ENCODE data around the gene MPRIP. TPM values are rescaled to one million over a fixed set of nuclear protein-coding genes. Genes with fewer than 3 reads are reported as not detected.

Gene MPRIP, protein sequence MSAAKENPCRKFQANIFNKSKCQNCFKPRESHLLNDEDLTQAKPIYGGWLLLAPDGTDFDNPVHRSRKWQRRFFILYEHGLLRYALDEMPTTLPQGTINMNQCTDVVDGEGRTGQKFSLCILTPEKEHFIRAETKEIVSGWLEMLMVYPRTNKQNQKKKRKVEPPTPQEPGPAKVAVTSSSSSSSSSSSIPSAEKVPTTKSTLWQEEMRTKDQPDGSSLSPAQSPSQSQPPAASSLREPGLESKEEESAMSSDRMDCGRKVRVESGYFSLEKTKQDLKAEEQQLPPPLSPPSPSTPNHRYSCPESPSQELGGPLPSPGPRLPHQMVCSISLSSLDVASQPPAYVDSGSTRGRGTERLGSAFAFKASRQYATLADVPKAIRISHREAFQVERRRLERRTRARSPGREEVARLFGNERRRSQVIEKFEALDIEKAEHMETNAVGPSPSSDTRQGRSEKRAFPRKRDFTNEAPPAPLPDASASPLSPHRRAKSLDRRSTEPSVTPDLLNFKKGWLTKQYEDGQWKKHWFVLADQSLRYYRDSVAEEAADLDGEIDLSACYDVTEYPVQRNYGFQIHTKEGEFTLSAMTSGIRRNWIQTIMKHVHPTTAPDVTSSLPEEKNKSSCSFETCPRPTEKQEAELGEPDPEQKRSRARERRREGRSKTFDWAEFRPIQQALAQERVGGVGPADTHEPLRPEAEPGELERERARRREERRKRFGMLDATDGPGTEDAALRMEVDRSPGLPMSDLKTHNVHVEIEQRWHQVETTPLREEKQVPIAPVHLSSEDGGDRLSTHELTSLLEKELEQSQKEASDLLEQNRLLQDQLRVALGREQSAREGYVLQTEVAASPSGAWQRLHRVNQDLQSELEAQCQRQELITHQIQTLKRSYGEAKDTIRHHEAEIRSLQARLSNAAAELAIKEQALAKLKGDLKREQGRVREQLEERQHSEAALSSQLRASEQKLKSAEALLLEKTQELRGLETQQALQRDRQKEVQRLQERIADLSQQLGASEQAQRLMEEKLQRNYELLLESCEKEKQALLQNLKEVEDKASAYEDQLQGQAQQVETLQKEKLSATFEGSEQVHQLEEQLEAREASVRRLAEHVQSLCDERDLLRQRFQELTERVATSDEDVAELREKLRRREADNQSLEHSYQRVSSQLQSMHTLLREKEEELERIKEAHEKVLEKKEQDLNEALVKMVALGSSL (N-terminal part only)
- 260 TPM for total RNA-seq

DNA sequence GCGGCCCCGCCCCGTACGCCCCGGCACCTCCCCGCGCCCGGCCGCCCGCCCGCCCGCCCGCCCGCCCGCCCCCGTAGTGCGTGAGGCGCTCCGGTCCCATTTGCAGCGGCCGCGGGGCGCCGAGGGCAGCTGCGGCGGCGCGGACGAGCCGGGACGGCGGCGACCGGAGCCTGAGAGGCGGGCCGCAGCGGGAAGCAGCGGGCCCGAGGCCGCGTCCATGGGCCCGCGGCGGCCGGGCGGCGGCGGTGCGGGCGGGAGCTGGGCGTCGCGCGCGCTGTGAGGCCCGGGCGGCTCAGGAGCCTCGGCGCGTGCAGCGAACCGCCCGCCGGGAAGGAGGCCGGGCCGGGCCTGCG is at the start of gene MPRIP:
MPRIP (plus strand) TSS at position 74 of the 353 bp plus-strand sequence. CDS start 392 bp downstream, outside the sequence.

DNA sequence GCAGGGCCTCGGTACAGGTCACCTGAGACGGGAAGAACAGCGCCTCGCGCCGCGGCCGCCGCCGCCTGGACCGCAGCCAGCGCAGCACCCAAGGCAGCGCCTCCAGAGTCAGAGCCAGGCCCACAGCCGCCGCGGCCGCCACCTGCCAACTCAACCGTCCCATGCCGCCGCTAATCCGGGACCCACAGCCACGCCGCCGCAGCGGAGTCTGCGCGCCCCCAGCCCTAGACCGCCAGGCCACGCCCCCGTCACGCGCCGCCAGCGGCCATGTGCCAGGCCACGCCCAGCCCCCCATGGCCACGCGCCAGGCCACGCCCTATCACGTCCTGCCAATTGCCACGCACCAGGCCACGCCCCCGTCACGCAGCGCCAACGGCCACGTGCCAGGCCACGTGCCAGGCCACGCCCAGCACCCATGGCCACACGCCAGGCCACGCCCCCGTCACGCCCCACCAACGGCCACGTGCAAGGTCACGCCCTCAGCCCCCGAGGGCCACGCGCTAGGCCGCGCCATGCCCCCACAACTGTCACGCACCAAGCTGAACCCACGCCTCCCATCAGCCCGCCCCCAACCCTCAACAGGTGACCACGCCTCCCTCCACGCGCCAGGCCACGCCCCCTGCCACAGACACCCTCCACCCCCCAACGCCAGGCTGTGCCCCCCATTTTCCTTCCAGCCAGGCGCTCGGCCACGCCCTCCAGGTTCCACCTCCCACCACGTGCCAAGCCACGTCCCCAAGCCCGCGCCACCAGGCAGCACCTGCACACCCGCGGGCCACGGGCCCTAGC is 164.1 kb downstream of the MPRIP start, which contains the start of gene PLD6:
PLD6 (minus strand) TSS at position 210 of the 789 bp plus-strand sequence; CDS start at position 163, 47 bp downstream.

DNA sequence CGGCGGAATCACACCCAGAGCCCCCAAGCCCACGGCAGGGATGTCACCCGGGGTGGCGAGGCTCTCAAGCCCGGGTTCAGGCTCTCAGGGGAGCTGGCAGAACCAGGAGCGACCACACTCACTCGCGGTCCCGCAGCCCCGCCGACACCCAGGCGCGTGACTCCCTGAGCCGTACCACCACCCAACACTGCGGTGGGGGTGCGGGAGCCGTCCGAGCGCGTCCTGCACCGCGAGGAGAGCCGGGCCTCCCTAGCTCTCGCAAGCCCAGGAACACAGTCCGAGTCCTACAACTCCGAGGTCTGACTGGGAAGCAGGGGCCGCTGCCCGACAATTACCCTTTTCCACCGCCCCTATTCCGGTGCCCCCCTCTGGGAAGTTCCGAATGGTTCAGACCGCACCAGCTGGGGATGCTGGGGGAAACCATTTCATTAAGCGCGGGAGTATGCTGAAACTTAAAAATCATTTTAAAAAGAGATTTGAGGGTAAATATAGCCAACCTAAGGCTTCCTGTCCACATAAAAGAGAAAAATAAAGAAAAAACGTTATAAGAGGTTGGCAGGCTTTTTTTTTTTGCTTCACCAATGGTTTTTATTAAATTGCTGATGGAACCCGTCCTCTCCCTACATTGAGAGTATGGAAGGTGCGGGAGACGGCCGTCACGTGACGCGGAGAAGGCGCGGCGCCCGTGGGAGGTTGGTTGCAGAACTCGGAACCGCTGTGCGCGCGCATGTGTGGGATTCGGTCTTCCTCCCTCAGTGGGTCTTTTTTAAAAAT is 195.0 kb downstream of the MPRIP start, which contains the start of gene FLCN:
FLCN (minus strand) TSS at position 143 of the 774 bp plus-strand sequence. CDS start 9,031 bp downstream, outside the sequence.

Small RNAs within 50 kb of the gene (small RNA-seq; reads per million reads assigned to genes)
- not detected for gene RNU6-767P (ENCODE audit: low replicate concordance)

Other genes with a start within 250 kb of the MPRIP start
- gene TNFRSF13B, start 70.3 kb upstream of the MPRIP start, total RNA-seq = not detected
- gene PLD6, start 163.9 kb downstream of the MPRIP start, total RNA-seq = 6.9 TPM
- 48.2 TPM for gene FLCN, start 194.7 kb downstream of the MPRIP start, total RNA-seq
- 86.1 TPM for gene COPS3, start 238.8 kb downstream of the MPRIP start, total RNA-seq